Inferior parietal cortex (tissue), 1 donor: ENCODE data around the gene NFKBIZ.
A peak's percentile ranks its signal among the peaks of the same experiment; 100 is the strongest.

ENCODE experiments used
- DNase-seq: peaks from one replicate; pipeline ENCODE4 v3.0.0-alpha.2; 2016; ENCODE audit errors: extremely low spot score

The NFKBIZ gene

DNA sequence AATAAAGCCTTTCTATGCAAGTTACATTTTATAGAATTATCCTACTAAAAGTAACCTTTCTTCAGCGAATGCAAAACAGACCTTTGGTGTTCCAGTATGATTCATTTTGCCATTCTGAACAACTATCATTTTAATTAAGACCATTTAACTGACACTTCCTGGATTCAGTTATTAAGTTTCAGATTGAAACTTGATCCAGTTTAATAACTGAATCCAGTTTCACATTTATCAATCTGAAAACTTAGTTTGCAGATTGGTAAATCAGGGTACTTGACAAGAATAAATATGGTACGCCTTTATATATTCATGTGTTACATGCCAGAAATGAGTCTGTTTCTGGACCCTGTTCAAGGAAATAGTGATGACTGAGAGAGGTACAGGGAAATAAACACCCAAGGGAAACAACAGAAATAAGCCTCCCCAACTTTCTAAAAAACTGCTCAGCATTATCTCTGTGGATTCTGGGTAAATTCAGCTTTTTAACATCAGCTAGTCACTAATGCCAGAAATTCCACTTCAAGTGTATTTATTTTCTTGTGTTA is 23.3 kb upstream of the NFKBIZ start:
- no peak for DNase-seq

DNA sequence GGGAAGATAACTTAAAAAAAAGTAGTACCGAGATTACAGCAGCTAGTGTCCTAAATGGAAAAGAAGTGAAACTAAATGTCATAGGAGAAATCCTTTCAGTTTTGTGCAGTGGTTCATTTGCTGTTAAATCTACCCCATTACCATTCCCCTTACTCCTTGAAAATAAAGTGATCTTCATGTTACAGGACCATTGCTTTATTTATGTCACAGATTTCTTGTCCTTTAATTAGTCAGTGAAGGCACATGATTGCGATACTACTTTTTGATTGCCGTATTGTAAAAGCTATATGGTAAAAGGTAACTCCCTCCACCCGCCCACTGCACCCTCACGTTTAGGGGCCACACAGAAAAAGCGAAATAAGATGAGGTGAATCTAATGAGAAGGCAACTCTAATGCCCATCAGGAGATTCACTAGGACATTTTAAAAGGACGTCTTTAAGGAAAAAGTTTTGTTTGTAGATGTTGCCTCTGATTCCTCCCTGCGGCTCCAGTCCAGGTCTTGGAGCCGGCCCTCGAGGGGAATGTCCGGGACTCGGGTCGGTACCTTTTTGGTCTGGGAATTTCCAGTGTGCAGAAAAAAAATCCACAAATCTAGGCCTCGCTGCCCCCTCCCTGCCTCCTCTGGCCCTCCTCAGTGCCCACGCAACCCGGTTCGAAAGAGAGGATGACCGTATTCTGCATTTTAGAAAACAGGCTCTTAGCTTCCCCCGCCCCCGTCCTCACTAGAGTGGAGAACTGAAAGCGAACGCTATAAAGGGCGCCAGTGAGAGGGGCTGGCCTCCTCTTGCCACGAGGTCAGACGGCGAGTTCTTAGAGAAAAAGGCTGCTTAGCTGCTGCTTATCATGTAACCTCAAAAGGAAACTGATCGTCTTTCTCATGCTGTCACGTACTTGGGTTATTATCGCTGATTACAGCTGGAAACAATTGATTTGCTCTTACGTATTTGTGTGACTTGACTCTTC is 21.8 kb upstream of the NFKBIZ start:
- DNase-seq, result peak; percentile 47

DNA sequence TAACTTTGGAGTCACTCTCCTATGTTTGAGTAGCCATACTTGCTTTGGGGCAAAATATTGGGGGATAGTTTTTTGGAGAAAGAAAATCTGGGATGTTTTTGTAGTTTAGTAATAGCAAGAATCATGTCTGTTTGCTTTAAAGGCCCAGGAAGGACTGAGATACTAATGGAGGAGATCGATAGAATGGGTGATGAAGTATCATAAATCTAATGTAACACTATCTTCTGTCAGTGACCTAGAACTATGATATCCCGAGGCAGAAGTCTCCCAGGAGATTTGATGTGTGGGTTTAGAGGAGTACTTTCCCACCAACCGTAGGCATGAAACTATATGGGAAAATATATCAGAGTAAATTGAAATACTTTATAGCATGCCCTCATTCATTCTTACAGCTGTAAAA is 21.0 kb upstream of the NFKBIZ start:
- no peak for DNase-seq

GRCh38 chr3:101828691-101829436 is 20.4 kb upstream of the NFKBIZ start:
- DNase-seq, result no peak

GRCh38 chr3:101829437-101829830 is 19.9 kb upstream of the NFKBIZ start:
- no peak for DNase-seq

GRCh38 chr3:101829874-101830273 is 19.4 kb upstream of the NFKBIZ start:
- no peak for DNase-seq

GRCh38 chr3:101833446-101833974 is 15.8 kb upstream of the NFKBIZ start:
- no peak for DNase-seq

- DNase-seq, result no peak
Measured at GRCh38 chr3:101835676-101836075, 13.6 kb upstream of the NFKBIZ start.

- no peak for DNase-seq
Measured at GRCh38 chr3:101836160-101836559, 13.2 kb upstream of the NFKBIZ start.

DNA sequence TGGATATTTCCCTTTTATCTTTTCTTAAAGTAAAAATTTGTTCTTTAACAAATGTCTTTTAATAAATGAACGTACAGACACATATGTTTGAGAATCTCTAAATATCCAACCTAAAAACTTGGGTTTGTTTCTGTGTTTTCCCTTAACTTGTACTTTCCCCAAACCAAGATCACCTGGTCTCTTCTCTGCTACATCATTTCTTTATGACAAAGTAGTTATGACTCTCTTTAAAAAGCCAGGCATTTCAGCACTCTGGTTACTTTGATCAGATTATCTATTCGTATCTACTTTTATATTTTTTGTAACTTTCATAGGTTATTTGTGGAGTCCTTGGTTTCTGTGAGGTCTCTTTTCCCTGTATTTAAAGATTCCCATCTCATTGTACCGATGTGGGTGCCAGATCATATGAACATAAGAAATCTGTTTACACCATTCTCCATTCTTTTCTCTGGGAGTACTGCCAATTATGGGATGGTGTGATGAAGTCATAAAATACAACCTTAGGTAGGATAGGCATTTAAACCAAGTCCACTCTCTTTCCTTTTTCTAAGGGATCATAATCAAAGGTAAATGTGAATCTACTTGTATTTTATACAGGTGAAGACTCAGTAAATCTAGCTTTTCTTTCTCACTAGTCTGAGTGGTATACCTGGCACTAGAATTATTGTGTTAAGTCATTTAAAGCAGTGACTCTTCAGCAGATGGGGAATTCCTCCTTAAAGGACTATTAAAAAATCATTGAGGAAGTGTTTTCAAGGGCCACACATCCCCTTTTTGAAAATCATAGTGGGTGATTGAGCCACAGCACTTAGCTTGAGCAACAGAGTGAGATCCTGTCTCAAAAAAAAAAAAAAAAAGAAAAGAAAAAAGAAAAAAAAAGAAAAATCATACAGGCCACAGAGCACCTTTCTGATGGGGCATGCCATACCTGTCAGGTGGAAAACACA is 12.4 kb upstream of the NFKBIZ start:
- DNase-seq, result peak; percentile 60

GRCh38 chr3:101838691-101839090 is 10.6 kb upstream of the NFKBIZ start:
- DNase-seq, result no peak

DNA sequence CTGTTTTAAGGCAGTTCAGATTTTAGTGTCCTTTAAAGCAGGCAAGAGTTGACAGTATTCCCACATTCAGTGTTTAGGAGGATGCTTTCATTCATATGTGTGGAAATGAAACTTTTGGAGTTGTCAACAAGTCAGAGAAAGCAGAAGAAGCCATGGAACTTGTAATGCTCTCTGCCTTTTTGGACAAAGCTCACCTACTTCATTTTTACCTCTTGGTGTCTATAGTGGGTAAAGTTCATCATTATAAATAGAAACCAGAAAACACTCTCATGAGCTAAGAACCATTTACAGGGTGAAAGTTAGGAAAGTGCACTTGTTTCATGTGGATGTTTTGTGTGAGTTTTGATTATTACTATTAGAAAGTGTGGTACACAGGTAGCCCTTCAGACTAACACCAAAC is 9.2 kb upstream of the NFKBIZ start:
- DNase-seq, result no peak

DNA sequence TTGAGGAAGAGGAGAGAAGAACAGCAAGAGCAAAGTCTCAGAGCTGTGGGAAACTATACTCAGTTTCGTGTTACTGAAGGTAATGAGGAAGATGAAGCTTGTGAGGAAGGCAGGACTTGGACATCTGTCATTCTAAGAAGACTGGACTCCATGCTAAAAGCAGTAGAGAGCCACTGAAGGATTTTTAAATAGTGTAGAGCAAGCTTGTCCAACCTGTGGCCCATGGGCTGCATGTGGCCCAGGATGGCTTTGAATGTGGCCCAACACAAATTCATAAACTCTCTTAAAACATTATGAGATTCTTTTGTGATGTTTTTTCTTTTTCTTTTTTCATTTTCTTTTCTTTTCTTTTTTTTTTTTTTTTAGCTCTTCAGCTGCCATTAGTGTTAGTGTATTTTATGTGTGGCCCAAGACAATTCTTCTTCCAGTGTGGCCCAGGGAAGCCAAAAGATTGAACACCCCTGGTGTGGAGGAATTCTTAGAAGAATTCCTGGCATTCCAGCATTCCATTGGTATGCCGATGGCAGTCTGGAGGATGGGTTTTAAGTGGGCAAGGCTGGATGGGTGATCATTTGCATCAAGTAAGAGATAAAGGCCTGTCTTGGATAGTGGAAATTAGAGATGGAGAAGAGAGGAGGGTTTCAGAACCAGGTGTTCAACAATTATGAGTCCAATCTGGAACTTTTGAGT is 6.9 kb upstream of the NFKBIZ start:
- DNase-seq, result no peak

GRCh38 chr3:101842935-101843330 is 6.4 kb upstream of the NFKBIZ start:
- no peak for DNase-seq

DNA sequence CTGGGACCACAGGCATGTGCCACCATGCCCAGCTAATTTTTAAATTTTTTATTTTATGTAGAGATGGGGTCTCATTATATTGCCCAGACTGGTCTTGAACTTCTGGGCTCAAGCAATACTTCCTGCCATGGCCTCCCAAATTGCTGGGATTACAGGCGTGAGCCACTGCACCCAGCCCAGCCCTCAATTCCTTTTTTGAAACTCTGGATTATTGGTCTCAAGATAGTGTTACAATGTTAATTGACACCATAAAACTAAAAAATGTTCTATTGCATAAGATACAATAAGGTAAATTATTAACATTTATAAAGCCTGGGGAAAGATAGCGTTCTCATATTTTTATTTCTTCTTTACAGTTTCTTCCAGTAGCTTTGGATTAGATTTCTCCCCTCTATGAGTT is 3.9 kb upstream of the NFKBIZ start:
- DNase-seq, result no peak

DNA sequence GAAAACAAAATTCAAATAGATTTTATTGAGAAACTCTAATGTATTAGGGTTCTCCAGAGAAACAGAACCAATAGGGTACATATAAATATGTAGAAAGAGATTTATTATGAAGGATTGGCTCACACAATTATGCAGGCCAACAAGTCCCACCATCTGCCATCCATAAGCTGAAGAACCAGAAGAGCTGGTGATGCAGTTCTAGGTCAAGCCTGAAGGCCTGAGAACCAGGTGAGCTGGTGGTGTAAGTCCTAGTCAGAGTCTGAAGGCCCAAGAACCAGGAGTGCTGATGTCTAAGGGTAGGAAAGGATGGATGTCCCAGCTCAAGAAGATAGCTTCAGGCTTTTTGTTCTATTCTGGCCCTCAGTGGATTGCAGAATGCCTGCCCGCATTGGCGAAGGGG is 2.6 kb upstream of the NFKBIZ start:
- no peak for DNase-seq

- DNase-seq, result no peak
Measured at GRCh38 chr3:101847328-101847727, 2.0 kb upstream of the NFKBIZ start.

DNA sequence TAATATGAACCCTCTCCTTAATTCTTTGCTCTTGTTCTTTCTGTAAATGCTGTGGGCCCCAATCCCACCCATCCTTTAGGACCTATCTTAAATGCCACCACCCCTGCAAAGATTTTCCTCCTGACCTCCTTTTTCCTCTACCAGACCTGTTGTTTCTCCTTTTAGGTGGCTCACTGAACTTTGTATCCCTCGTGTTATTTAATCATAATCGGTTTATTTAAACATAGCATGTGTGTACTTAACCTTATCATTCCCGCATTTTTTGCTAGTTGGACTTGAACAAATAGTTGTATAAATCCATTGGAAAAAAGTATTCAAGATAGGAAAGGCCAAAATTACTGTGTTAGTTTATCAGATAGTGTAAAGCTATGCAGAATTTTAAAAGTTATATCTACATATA is 988 bp upstream of the NFKBIZ start:
- no peak for DNase-seq

- peak; percentile 16 for DNase-seq
Measured at GRCh38 chr3:101849714-101850245, 466 bp downstream of the NFKBIZ start.
